HepG2 (cell line): Measurements from ENCODE around the gene METTL26. TPM values are rescaled to one million over a fixed set of nuclear protein-coding genes. Genes with fewer than 3 reads are reported as not detected.

Experiments
- ARID2 ChIP-seq: sonication (generic); formaldehyde crosslinking; IDR thresholded peaks from 2 replicates; pipeline ENCODE4 v1.8.1; 2022; ENCODE audit warnings: mild to moderate bottlenecking, missing genetic modification reagents, borderline replicate concordance
- CENPT ChIP-seq: sonication (generic); formaldehyde crosslinking; IDR thresholded peaks from 2 replicates; pipeline ENCODE4 v1.8.0; 2022; ENCODE audit warnings: low read depth, mild to moderate bottlenecking, moderate library complexity, missing genetic modification reagents
- ELF1 ChIP-seq: sonication (generic); formaldehyde crosslinking; IDR thresholded peaks from 2 replicates; pipeline ENCODE4 v1.4.0; 2020; ENCODE audit warnings: missing genetic modification reagents
- FOXC1 ChIP-seq: sonication (generic); formaldehyde crosslinking; IDR thresholded peaks from 2 replicates; pipeline ENCODE4 v1.8.0; 2022; ENCODE audit warnings: mild to moderate bottlenecking, missing genetic modification reagents, borderline replicate concordance
- GATA4 ChIP-seq: sonication (generic); IDR thresholded peaks from 2 replicates; pipeline ENCODE4 v1.6.1; 2016; ENCODE audit warnings: antibody characterized with exemption, low read depth, borderline replicate concordance
- MAFK ChIP-seq, 2 experiments: IDR thresholded peaks in 1 of 2; conservative IDR thresholded peaks in 1 of 2; 2 replicates each; pipeline ENCODE4 v1.6.1; 2011; ENCODE audit warnings: improper control_type of control experiment in 2 of 2, low read length in 2 of 2
- NR2C2 ChIP-seq: sonication (generic); formaldehyde crosslinking; IDR thresholded peaks from 2 replicates; pipeline ENCODE4 v1.4.0; 2020; ENCODE audit warnings: missing genetic modification reagents, mild to moderate bottlenecking, moderate library complexity, borderline replicate concordance
- PHF5A ChIP-seq: IDR thresholded peaks from one replicate; pipeline ENCODE4 v1.6.1; 2018; ENCODE audit warnings: low read depth, missing genetic modification reagents; ENCODE audit not compliant: unreplicated experiment
- REL ChIP-seq: sonication (generic); formaldehyde crosslinking; conservative IDR thresholded peaks from 2 replicates; pipeline ENCODE4 v1.8.0; 2022; ENCODE audit warnings: mild to moderate bottlenecking, missing genetic modification reagents, moderate library complexity
- SKI ChIP-seq: fragments of 450-650 bp; IDR thresholded peaks from one replicate; pipeline ENCODE4 v1.6.1; 2018; ENCODE audit warnings: mild to moderate bottlenecking; ENCODE audit not compliant: partially characterized antibody
- SMAD3 ChIP-seq: sonication (generic); formaldehyde crosslinking; IDR thresholded peaks from 2 replicates; pipeline ENCODE4 v1.4.0; 2020; ENCODE audit warnings: missing genetic modification reagents
- TOE1 ChIP-seq: sonication (generic); formaldehyde crosslinking; IDR thresholded peaks from 2 replicates; pipeline ENCODE4 v1.4.0; 2020; ENCODE audit warnings: mild to moderate bottlenecking, missing genetic modification reagents
- TRIM24 ChIP-seq: sonication (generic); formaldehyde crosslinking; IDR thresholded peaks from 2 replicates; pipeline ENCODE4 v1.8.0; 2022; ENCODE audit warnings: mild to moderate bottlenecking, missing genetic modification reagents
- XBP1 ChIP-seq: sonication (generic); formaldehyde crosslinking; IDR thresholded peaks from 2 replicates; pipeline ENCODE4 v1.5.0; 2020; ENCODE audit warnings: missing genetic modification reagents
- ZBTB39 ChIP-seq: sonication (generic); formaldehyde crosslinking; IDR thresholded peaks from 2 replicates; pipeline ENCODE4 v1.5.0; 2020; ENCODE audit warnings: missing genetic modification reagents
- ZFY ChIP-seq: sonication (generic); formaldehyde crosslinking; IDR thresholded peaks from 2 replicates; pipeline ENCODE4 v1.4.0; 2020; ENCODE audit warnings: missing genetic modification reagents
- ZNF101 ChIP-seq: sonication (generic); formaldehyde crosslinking; IDR thresholded peaks from 2 replicates; pipeline ENCODE4 v1.4.0; 2020; ENCODE audit warnings: mild to moderate bottlenecking, low read depth, missing genetic modification reagents, borderline replicate concordance
- ZNF121 ChIP-seq: sonication (generic); formaldehyde crosslinking; IDR thresholded peaks from 2 replicates; pipeline ENCODE4 v1.5.0; 2020; ENCODE audit warnings: mild to moderate bottlenecking, missing genetic modification reagents
- ZNF281 ChIP-seq: sonication (generic); formaldehyde crosslinking; IDR thresholded peaks from 2 replicates; pipeline ENCODE4 v1.4.0; 2020; ENCODE audit warnings: missing genetic modification reagents, borderline replicate concordance
- ZNF382 ChIP-seq: sonication (generic); formaldehyde crosslinking; IDR thresholded peaks from 2 replicates; pipeline ENCODE4 v1.5.0; 2020; ENCODE audit warnings: missing genetic modification reagents, mild to moderate bottlenecking, borderline replicate concordance
- ZNF484 ChIP-seq: sonication (generic); formaldehyde crosslinking; IDR thresholded peaks from 2 replicates; pipeline ENCODE4 v1.5.1; 2020; ENCODE audit warnings: mild to moderate bottlenecking, low read depth, missing genetic modification reagents, borderline replicate concordance
- ZNF550 ChIP-seq: sonication (generic); formaldehyde crosslinking; IDR thresholded peaks from 2 replicates; pipeline ENCODE4 v1.4.0; 2020; ENCODE audit warnings: mild to moderate bottlenecking, missing genetic modification reagents, borderline replicate concordance
- ZNF83 ChIP-seq: sonication (generic); formaldehyde crosslinking; IDR thresholded peaks from 2 replicates; pipeline ENCODE4 v1.4.0; 2020; ENCODE audit warnings: missing genetic modification reagents, mild to moderate bottlenecking, borderline replicate concordance
- polyA plus RNA-seq, 8 experiments: library from polyadenylated mRNA; depleted of rRNA in 3 of 8; stranded (reverse) in 7 of 8; unstranded in 1 of 8; fragments of >200 nt; fragmentation: Illumina TruSeq in 4 of 8; extraction: Trizol in 4 of 8; gene quantifications; 2 replicates each; pipeline versions ENCODE4 v1.2.1 to v1.2.3, GENCODE V29; 2011 to 2016; ENCODE audit warnings: low read depth in 4 of 8, missing spikeins in 1 of 8, mixed read lengths in 1 of 8; ENCODE audit not compliant: insufficient read depth in 1 of 8
- total RNA-seq, 5 experiments: library from RNA; depleted of rRNA; stranded (reverse); fragments of >200 nt; fragmentation: Illumina TruSeq; extraction: Trizol; gene quantifications; 2 replicates each; pipeline ENCODE4 v1.2.3, GENCODE V29; 2016; ENCODE audit warnings: low read depth in 1 of 5
- TF ChIP-seq, protein P1 (sequence below): sonication (generic); formaldehyde crosslinking; IDR thresholded peaks from 2 replicates; pipeline ENCODE4 v1.4.0; 2020; ENCODE audit warnings: missing genetic modification reagents

The METTL26 gene
- total and polyA plus RNA-seq, 2 of the 13 experiments (the other 11 are each of a cell fraction or from before 2014, with no cell fraction given): 65.5 to 70.1 TPM

- no peak for TF ChIP-seq ZBTB39 (CRISPR knock-in tag)
- no peak for TF ChIP-seq ZNF83 (CRISPR knock-in tag)
- TF ChIP-seq SKI: peak; percentile 13
- TF ChIP-seq ZNF281 (CRISPR knock-in tag): no peak
- TF ChIP-seq, protein P1, sequence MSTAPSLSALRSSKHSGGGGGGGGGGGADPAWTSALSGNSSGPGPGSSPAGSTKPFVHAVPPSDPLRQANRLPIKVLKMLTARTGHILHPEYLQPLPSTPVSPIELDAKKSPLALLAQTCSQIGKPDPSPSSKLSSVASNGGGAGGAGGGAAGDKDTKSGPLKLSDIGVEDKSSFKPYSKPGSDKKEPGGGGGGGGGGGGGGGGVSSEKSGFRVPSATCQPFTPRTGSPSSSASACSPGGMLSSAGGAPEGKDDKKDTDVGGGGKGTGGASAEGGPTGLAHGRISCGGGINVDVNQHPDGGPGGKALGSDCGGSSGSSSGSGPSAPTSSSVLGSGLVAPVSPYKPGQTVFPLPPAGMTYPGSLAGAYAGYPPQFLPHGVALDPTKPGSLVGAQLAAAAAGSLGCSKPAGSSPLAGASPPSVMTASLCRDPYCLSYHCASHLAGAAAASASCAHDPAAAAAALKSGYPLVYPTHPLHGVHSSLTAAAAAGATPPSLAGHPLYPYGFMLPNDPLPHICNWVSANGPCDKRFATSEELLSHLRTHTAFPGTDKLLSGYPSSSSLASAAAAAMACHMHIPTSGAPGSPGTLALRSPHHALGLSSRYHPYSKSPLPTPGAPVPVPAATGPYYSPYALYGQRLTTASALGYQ (CRISPR knock-in tag): no peak
- no peak for TF ChIP-seq TOE1 (CRISPR knock-in tag)
- no peak for TF ChIP-seq TRIM24 (CRISPR knock-in tag)
- TF ChIP-seq ARID2 (CRISPR knock-in tag): no peak
- TF ChIP-seq NR2C2 (CRISPR knock-in tag): no peak
- TF ChIP-seq FOXC1 (CRISPR knock-in tag): no peak
- no peak for TF ChIP-seq XBP1 (CRISPR knock-in tag)
- TF ChIP-seq ZNF484 (CRISPR knock-in tag): no peak
- TF ChIP-seq MAFK (conservative IDR thresholded peaks at IDR 0.05 in 1 of 2, IDR thresholded peaks at IDR 0.05 in 1 of 2; ENCODE audit: low read length in 2 of 2): no peak
- no peak for TF ChIP-seq GATA4
- TF ChIP-seq ZNF121 (CRISPR knock-in tag): no peak
- TF ChIP-seq ELF1 (CRISPR knock-in tag): 0 out of 2 replicates have a peak, but pooled peaks have one; percentile 31
- no peak for TF ChIP-seq ZFY (CRISPR knock-in tag)
- no peak for TF ChIP-seq ZNF382 (CRISPR knock-in tag)
- TF ChIP-seq PHF5A (CRISPR knock-in tag): no peak
- TF ChIP-seq SMAD3 (CRISPR knock-in tag): 0 out of 2 replicates have a peak, but pooled peaks have one; percentile 38
- TF ChIP-seq ZNF101: no peak
- no peak for TF ChIP-seq ZNF550 (CRISPR knock-in tag)
- no peak for TF ChIP-seq CENPT (CRISPR knock-in tag)
- TF ChIP-seq REL (CRISPR knock-in tag): no peak
These were observed 10.0 kb upstream of the METTL26 start (continued) for GRCh38 chr16:645852-646678.
